H1 (cell line): ENCODE data around the gene CTNNA3. TPM values are rescaled to one million over a fixed set of nuclear protein-coding genes. Genes with fewer than 3 reads are reported as not detected.

Experiments
- CTCF ChIA-PET: fragments of 300-600 bp; sonication (Branson Sonifier 250); formaldehyde crosslinking; loops from one replicate; lab custom pipeline; 2021; ENCODE audit not compliant: partially characterized antibody; lab: Charles Lee
- POLR2A ChIA-PET: fragments of 300-600 bp; sonication (Branson Sonifier 250); formaldehyde crosslinking; loops from one replicate; lab custom pipeline; 2021; ENCODE audit warnings: inconsistent platforms; ENCODE audit not compliant: partially characterized antibody; lab: Charles Lee
- DNase-seq, 2 experiments: peaks; one replicate each; pipeline versions ENCODE4 v3.0.0 to v3.0.0-alpha.2; 2010 to 2022; ENCODE audit warnings: low spot score in 2 of 2, low read depth in 1 of 2, mixed read lengths in 1 of 2
- FAIRE-seq: peaks from 2 replicates; lab custom pipeline; 2011; peaks lifted over from hg19 to GRCh38; lab: Jason Lieb, UNC
- H2AFZ ChIP-seq: 2 replicates; pipeline ENCODE4 v1.8.1; 2012; ENCODE audit warnings: low read length, inconsistent platforms
- H2AK5ac ChIP-seq: 2 replicates; pipeline ENCODE4 v1.6.1; 2013; ENCODE audit warnings: low read depth, low read length
- H2BK120ac ChIP-seq: replicated peaks from 2 replicates; pipeline ENCODE3; 2013; ENCODE audit warnings: low read depth, low read length, inconsistent platforms
- H2BK12ac ChIP-seq: 2 replicates; pipeline ENCODE4 v1.6.1; 2013; ENCODE audit warnings: low read depth, low read length
- H2BK15ac ChIP-seq: 2 replicates; pipeline ENCODE4 v1.6.1; 2013; ENCODE audit warnings: low read length
- H2BK20ac ChIP-seq: 2 replicates; pipeline ENCODE4 v1.6.1; 2013; ENCODE audit warnings: low read length
- H2BK5ac ChIP-seq: 2 replicates; pipeline ENCODE4 v1.6.1; 2013; ENCODE audit warnings: low read depth, low read length
- H3K14ac ChIP-seq: 2 replicates; pipeline ENCODE4 v1.6.1; 2013; ENCODE audit warnings: inconsistent platforms; ENCODE audit not compliant: insufficient read length
- H3K18ac ChIP-seq: 2 replicates; pipeline ENCODE4 v1.6.1; 2013; ENCODE audit warnings: low read length; ENCODE audit errors: extremely low read depth
- H3K23ac ChIP-seq: 2 replicates; pipeline ENCODE4 v1.6.1; 2013; ENCODE audit warnings: inconsistent platforms; ENCODE audit not compliant: insufficient read length
- H3K23me2 ChIP-seq: 2 replicates; pipeline ENCODE4 v1.6.1; 2013; ENCODE audit warnings: low read depth, low read length
- H3K27ac ChIP-seq: 2 replicates; pipeline ENCODE4 v1.6.1; 2011; ENCODE audit warnings: low read depth, low read length, inconsistent platforms
- H3K27me3 ChIP-seq, 4 experiments: replicated peaks in 1 of 4; 1 replicate in 1 of 4; 2 replicates in 3 of 4; pipeline versions ENCODE4 v1.6.1 to v1.8.1; 2011 to 2013; ENCODE audit warnings: low read length in 3 of 4, mild to moderate bottlenecking in 3 of 4, inconsistent platforms in 2 of 4, mixed read lengths in 2 of 4, moderate library complexity in 1 of 4; ENCODE audit not compliant: control insufficient read depth in 3 of 4, insufficient read depth in 3 of 4; ENCODE audit errors: extremely low read depth in 1 of 4
- H3K36me3 ChIP-seq, 4 experiments: 2 replicates each; pipeline versions ENCODE4 v1.6.1 to v1.8.1; 2011 to 2013; ENCODE audit warnings: mild to moderate bottlenecking in 4 of 4, low read length in 3 of 4, moderate library complexity in 2 of 4, control low read depth in 1 of 4, inconsistent platforms in 1 of 4; ENCODE audit not compliant: insufficient read depth in 4 of 4, control insufficient read depth in 2 of 4
- H3K4ac ChIP-seq: replicated peaks from 2 replicates; pipeline ENCODE3; 2013; ENCODE audit warnings: low read length, low read depth, mixed read lengths, inconsistent platforms; ENCODE audit not compliant: insufficient read length
- H3K4me1 ChIP-seq, 4 experiments: replicated peaks in 1 of 4; 1 replicate in 1 of 4; 2 replicates in 3 of 4; pipeline versions ENCODE4 v1.6.1 to v1.8.1; 2011 to 2013; ENCODE audit warnings: low read length in 3 of 4, inconsistent platforms in 2 of 4, mixed read lengths in 1 of 4; ENCODE audit not compliant: insufficient read depth in 4 of 4, control insufficient read depth in 3 of 4
- H3K4me2 ChIP-seq, 2 experiments: 2 replicates each; pipeline versions ENCODE4 v1.6.1 to v1.8.1; 2011 to 2013; ENCODE audit warnings: low read depth in 2 of 2, low read length in 2 of 2, control low read depth in 1 of 2, inconsistent platforms in 1 of 2, mild to moderate bottlenecking in 1 of 2; ENCODE audit not compliant: insufficient read depth in 1 of 2
- H3K4me3 ChIP-seq, 4 experiments: fragments of 200-600, 300-600 bp in 1 of 4; sonication (generic), shearing (Covaris generic), sonication (Bioruptor Twin) in 1 of 4; 2 replicates each; pipeline versions ENCODE4 v1.5.1 to v1.8.1; 2011 to 2016; ENCODE audit warnings: low read length in 4 of 4, low read depth in 3 of 4, control low read depth in 2 of 4, inconsistent platforms in 2 of 4, mild to moderate bottlenecking in 2 of 4, mixed read lengths in 1 of 4, moderate library complexity in 1 of 4; ENCODE audit not compliant: insufficient read depth in 2 of 4; ENCODE audit errors: extremely low read depth in 1 of 4
- H3K56ac ChIP-seq: replicated peaks from 2 replicates; pipeline ENCODE3; 2013; ENCODE audit warnings: low read depth, mild to moderate bottlenecking, mixed read lengths, low read length, inconsistent platforms; ENCODE audit not compliant: insufficient read length
- H3K79me1 ChIP-seq: 2 replicates; pipeline ENCODE4 v1.6.1; 2013; ENCODE audit warnings: low read depth, low read length, control low read depth
- H3K79me2 ChIP-seq, 2 experiments: 2 replicates each; pipeline versions ENCODE4 v1.6.1 to v1.8.1; 2012 to 2013; ENCODE audit warnings: low read length in 2 of 2, mild to moderate bottlenecking in 2 of 2, inconsistent platforms in 1 of 2; ENCODE audit not compliant: insufficient read depth in 2 of 2, control insufficient read depth in 1 of 2
- H3K9ac ChIP-seq, 4 experiments: replicated peaks in 1 of 4; 1 replicate in 1 of 4; 2 replicates in 3 of 4; pipeline versions ENCODE4 v1.6.1 to v1.8.1; 2011 to 2013; ENCODE audit warnings: low read depth in 3 of 4, low read length in 3 of 4, control low read depth in 2 of 4, mild to moderate bottlenecking in 2 of 4, moderate library complexity in 2 of 4, inconsistent platforms in 1 of 4; ENCODE audit errors: extremely low read depth in 1 of 4
- H3K9me3 ChIP-seq, 2 experiments: 2 replicates each; pipeline versions ENCODE4 v1.6.1 to v1.8.1; 2012 to 2013; ENCODE audit warnings: mild to moderate bottlenecking in 2 of 2, moderate library complexity in 2 of 2, control low read depth in 1 of 2, inconsistent platforms in 1 of 2, low read depth in 1 of 2, low read length in 1 of 2, mixed read lengths in 1 of 2; ENCODE audit not compliant: insufficient read depth in 2 of 2
- H4K20me1 ChIP-seq, 2 experiments: replicated peaks in 1 of 2; 2 replicates each; pipeline versions ENCODE3 to v1.8.1; 2011 to 2013; ENCODE audit warnings: inconsistent platforms in 2 of 2, low read length in 2 of 2, mild to moderate bottlenecking in 1 of 2; ENCODE audit not compliant: insufficient read depth in 2 of 2, control insufficient read depth in 1 of 2
- H4K5ac ChIP-seq: 2 replicates; pipeline ENCODE4 v1.6.1; 2013; ENCODE audit warnings: low read length, low read depth, mixed read lengths, inconsistent platforms; ENCODE audit not compliant: insufficient read length
- H4K8ac ChIP-seq: 2 replicates; pipeline ENCODE4 v1.8.0; 2013; ENCODE audit warnings: mild to moderate bottlenecking, moderate library complexity, low read length, inconsistent platforms; ENCODE audit not compliant: insufficient read depth; ENCODE audit errors: extremely low read depth
- H4K91ac ChIP-seq: replicated peaks from 2 replicates; pipeline ENCODE3; 2013; ENCODE audit warnings: low read length, mixed read lengths, inconsistent platforms; ENCODE audit not compliant: insufficient read length
- BRCA1 ChIP-seq: IDR thresholded peaks from 2 replicates; pipeline ENCODE4 v1.6.1; 2012; ENCODE audit warnings: low read depth, low read length, improper control_type of control experiment
- POLR2AphosphoS5 ChIP-seq: IDR thresholded peaks from 2 replicates; pipeline ENCODE4 v1.6.1; 2011; ENCODE audit warnings: low read depth, low read length
- polyA plus RNA-seq, 7 experiments: library from polyadenylated mRNA; depleted of rRNA in 3 of 7; stranded (reverse) in 5 of 7; unstranded in 2 of 7; fragments of >200 nt in 5 of 7; fragments of 200-250 nt in 2 of 7; gene quantifications; 1 replicate in 5 of 7; 2 replicates in 1 of 7; 4 replicates in 1 of 7; pipeline versions ENCODE4 v1.2.1 to v1.2.3, GENCODE V29; 2011 to 2013; ENCODE audit warnings: missing spikeins in 2 of 7, mixed read lengths in 2 of 7
- total RNA-seq: library from RNA; stranded (reverse); fragmentation: NEBNext Ultra II Directional; extraction: Animal tissue kit (Norgen Biotek cat#: 25700); gene quantifications from 2 replicates; pipeline ENCODE4 v1.2.1, GENCODE V29; 2021

CTNNA3 gene
- total and polyA plus RNA-seq, 2 of the 8 experiments (the other 6 are each of a cell fraction or from before 2014, with no cell fraction given), result 1.3 to 1.5 TPM

DNA sequence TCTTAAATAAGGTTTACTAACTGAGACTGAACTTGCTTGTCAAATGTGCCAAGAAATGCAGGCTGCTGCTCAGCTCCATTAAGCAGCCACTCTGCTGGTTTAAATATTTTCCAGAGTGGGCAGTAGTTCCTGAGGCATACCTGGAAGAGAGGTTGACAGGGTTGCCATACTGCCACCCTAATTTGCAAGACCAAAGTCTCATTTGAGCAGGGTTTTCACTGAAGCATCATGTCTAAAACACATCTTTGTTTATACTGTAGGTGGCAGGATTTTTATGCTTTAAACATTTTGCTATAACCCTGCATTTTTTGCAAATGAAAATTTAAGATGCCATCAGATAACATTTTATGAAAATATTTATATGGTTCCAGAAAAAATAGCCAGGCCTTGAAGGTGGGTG, 1388.2 kb downstream of the CTNNA3 start:
- Histone ChIP-seq H2BK12ac (no peak overlapping the region), H3K27ac (no peak overlapping the region), H3K79me1 (no peaks in the 10 kb centered on the region), H3K18ac (no peak overlapping the region), H3K36me3 (no peaks in the 10 kb centered on the region), H2BK120ac (no peak overlapping the region), H4K8ac (no peak overlapping the region), H4K91ac (no peak overlapping the region), H3K14ac (no peak overlapping the region), H3K9me3 (no peaks in the 10 kb centered on the region), H2AK5ac (no peak overlapping the region), H3K9ac (no peak overlapping the region), H3K4me2 (no peak overlapping the region), H2BK20ac (no peak overlapping the region), H2AFZ (no peak overlapping the region), H3K79me2 (no peaks in the 10 kb centered on the region), H3K23ac (no peak overlapping the region), H3K4me3 (no peak overlapping the region), H3K23me2 (no peaks in the 10 kb centered on the region), H3K56ac (no peak overlapping the region), H3K4me1 (no peaks in the 10 kb centered on the region), H3K27me3 (no peaks in the 10 kb centered on the region), H4K5ac (no peak overlapping the region), H2BK5ac (no peak overlapping the region), H3K4ac (no peak overlapping the region), H2BK15ac (no peak overlapping the region), H4K20me1 (no peaks in the 10 kb centered on the region)
- FAIRE-seq (no peak), DNase-seq (no peak)
- POLR2A ChIA-PET, result no interaction called here
- CTCF ChIA-PET, result no interaction called here
- no peak for TF ChIP-seq BRCA1
- TF ChIP-seq POLR2AphosphoS5, result no peak
